ENCODE data around the gene OR2T10. TPM values are rescaled to one million over a fixed set of nuclear protein-coding genes. Genes with fewer than 3 reads are reported as not detected.

Gene OR2T10
- total and polyA plus RNA-seq, 4 donors: not detected

- peak; percentile 1 to 19 (median 17) for DNase-seq
- no peak for ATAC-seq (ENCODE audit: insufficient read depth, low FRiP score)
- Histone ChIP-seq H3K36me3 (ENCODE audit: control insufficient read depth in 4 of 4, insufficient read depth in 4 of 4, low read length in 4 of 4) (no peaks in the 10 kb centered on the region), H3K9me3 (ENCODE audit: control insufficient read depth in 4 of 4, insufficient read depth in 3 of 4, low read length in 3 of 4) (no peaks in the 10 kb centered on the region), H3K27me3 (ENCODE audit: control insufficient read depth in 3 of 3, insufficient read depth in 3 of 3, low read length in 2 of 3) (no peaks in the 10 kb centered on the region), H3K27ac (ENCODE audit: low read depth in 1 of 2, low read length in 1 of 2) (no peak overlapping the region), H3K4me1 (ENCODE audit: control insufficient read depth in 5 of 5, insufficient read depth in 5 of 5, low read length in 5 of 5) (no peaks in the 10 kb centered on the region), H3K4me3 (no peak overlapping the region), H3K9ac (ENCODE audit: insufficient read depth in 1 of 2, low read length in 2 of 2) (no peak overlapping the region)
- 2 to 15% methylated on average over 3 of the region's 3 CpGs for WGBS, 2 donors
- TF ChIP-seq, protein P1, sequence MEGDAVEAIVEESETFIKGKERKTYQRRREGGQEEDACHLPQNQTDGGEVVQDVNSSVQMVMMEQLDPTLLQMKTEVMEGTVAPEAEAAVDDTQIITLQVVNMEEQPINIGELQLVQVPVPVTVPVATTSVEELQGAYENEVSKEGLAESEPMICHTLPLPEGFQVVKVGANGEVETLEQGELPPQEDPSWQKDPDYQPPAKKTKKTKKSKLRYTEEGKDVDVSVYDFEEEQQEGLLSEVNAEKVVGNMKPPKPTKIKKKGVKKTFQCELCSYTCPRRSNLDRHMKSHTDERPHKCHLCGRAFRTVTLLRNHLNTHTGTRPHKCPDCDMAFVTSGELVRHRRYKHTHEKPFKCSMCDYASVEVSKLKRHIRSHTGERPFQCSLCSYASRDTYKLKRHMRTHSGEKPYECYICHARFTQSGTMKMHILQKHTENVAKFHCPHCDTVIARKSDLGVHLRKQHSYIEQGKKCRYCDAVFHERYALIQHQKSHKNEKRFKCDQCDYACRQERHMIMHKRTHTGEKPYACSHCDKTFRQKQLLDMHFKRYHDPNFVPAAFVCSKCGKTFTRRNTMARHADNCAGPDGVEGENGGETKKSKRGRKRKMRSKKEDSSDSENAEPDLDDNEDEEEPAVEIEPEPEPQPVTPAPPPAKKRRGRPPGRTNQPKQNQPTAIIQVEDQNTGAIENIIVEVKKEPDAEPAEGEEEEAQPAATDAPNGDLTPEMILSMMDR (IDR thresholded peaks at IDR 0.05; ENCODE audit: control extremely low read depth, extremely low read depth): peak; percentile 17
Observed at GRCh38 chr1:248618878-248619277, 21.4 kb upstream of the OR2T10 start.

DNA sequence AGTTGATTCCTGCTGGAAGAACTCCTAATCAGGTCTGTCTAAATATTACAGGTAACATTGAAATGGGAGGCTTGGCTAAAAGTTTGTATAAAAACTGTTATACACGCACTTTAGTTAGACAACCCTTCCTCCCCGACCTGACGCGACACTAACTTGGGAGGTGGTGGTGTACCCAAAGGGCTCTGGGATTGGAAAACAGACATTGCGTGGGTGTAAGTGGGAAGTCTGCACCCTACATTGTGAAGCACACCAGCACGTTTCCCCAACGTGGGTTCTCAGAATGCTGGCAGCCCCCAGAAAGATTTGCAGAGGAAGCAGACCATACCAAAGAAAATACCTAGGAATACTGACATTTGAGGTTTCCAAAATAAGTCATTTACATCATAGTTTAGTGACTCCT lies 20.6 kb upstream of the OR2T10 start:
- Histone ChIP-seq H3K4me3 (no peak overlapping the region), H3K27ac (ENCODE audit: low read depth in 1 of 2, low read length in 1 of 2) (no peak overlapping the region), H3K4me1 (ENCODE audit: control insufficient read depth in 5 of 5, insufficient read depth in 5 of 5, low read length in 5 of 5) (no peaks in the 10 kb centered on the region), H3K27me3 (ENCODE audit: control insufficient read depth in 3 of 3, insufficient read depth in 3 of 3, low read length in 2 of 3) (no peaks in the 10 kb centered on the region), H3K36me3 (ENCODE audit: control insufficient read depth in 4 of 4, insufficient read depth in 4 of 4, low read length in 4 of 4) (no peaks in the 10 kb centered on the region), H3K9me3 (ENCODE audit: control insufficient read depth in 4 of 4, insufficient read depth in 3 of 4, low read length in 3 of 4) (no peaks in the 10 kb centered on the region), H3K9ac (ENCODE audit: insufficient read depth in 1 of 2, low read length in 2 of 2) (no peak overlapping the region)
- ATAC-seq (ENCODE audit: insufficient read depth, low FRiP score) (no peak), DNase-seq (no peak)
- 75 to 82% methylated on average over 7 of the region's 7 CpGs for WGBS, 2 donors
- TF ChIP-seq, protein P1 (IDR thresholded peaks at IDR 0.05; ENCODE audit: control extremely low read depth, extremely low read depth): no peak

DNA sequence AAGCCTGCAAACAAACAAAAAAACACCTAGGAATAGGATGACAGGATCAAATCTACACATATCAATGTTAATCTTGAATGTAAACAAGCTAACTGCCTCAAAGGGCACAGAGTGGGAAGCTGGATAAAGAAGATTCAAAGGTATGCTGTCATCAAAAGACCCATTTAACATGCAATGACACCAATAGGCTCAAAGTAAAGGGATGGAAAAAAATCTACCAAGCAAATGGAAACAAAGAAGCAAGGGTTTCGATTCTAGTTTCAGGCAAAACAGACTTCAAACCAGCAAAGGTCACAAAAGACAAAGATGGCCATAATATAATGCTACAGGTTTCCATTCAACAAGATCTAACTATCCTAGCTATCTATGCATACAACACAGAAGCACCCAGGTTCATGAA lies 16.2 kb upstream of the OR2T10 start:
- Histone ChIP-seq H3K27me3 (ENCODE audit: control insufficient read depth in 3 of 3, insufficient read depth in 3 of 3, low read length in 2 of 3) (no peaks in the 10 kb centered on the region), H3K9ac (ENCODE audit: insufficient read depth in 1 of 2, low read length in 2 of 2) (no peak overlapping the region), H3K4me1 (ENCODE audit: control insufficient read depth in 5 of 5, insufficient read depth in 5 of 5, low read length in 5 of 5) (no peaks in the 10 kb centered on the region), H3K9me3 (ENCODE audit: control insufficient read depth in 4 of 4, insufficient read depth in 3 of 4, low read length in 3 of 4) (no peaks in the 10 kb centered on the region), H3K36me3 (ENCODE audit: control insufficient read depth in 4 of 4, insufficient read depth in 4 of 4, low read length in 4 of 4) (no peaks in the 10 kb centered on the region), H3K4me3 (no peak overlapping the region), H3K27ac (ENCODE audit: low read depth in 1 of 2, low read length in 1 of 2) (no peak overlapping the region)
- WGBS, 2 donors: 75 to 82% methylated on average over 1 of the region's 1 CpG
- DNase-seq (no peak), ATAC-seq (ENCODE audit: insufficient read depth, low FRiP score) (no peak)
- TF ChIP-seq, protein P1 (IDR thresholded peaks at IDR 0.05; ENCODE audit: control extremely low read depth, extremely low read depth): no peak

- WGBS, 2 donors: 81 to 82% methylated on average over 4 of the region's 4 CpGs
- Histone ChIP-seq H3K27me3 (ENCODE audit: control insufficient read depth in 3 of 3, insufficient read depth in 3 of 3, low read length in 2 of 3) (no peaks in the 10 kb centered on the region), H3K36me3 (ENCODE audit: control insufficient read depth in 4 of 4, insufficient read depth in 4 of 4, low read length in 4 of 4) (no peaks in the 10 kb centered on the region), H3K4me3 (no peak overlapping the region), H3K4me1 (ENCODE audit: control insufficient read depth in 5 of 5, insufficient read depth in 5 of 5, low read length in 5 of 5) (no peaks in the 10 kb centered on the region), H3K9ac (ENCODE audit: insufficient read depth in 1 of 2, low read length in 2 of 2) (no peak overlapping the region), H3K9me3 (ENCODE audit: control insufficient read depth in 4 of 4, insufficient read depth in 3 of 4, low read length in 3 of 4) (no peaks in the 10 kb centered on the region), H3K27ac (ENCODE audit: low read depth in 1 of 2, low read length in 1 of 2) (no peak overlapping the region)
- no peak for ATAC-seq (ENCODE audit: insufficient read depth, low FRiP score)
- TF ChIP-seq, protein P1 (IDR thresholded peaks at IDR 0.05; ENCODE audit: control extremely low read depth, extremely low read depth): no peak
- DNase-seq: no peak
Observed at GRCh38 chr1:248611883-248612414, 14.4 kb upstream of the OR2T10 start.

Data from lung (tissue), 12 donors.